Liver (tissue), 9 donors: Measurements from ENCODE around the gene IL1A. TPM values are rescaled to one million over a fixed set of nuclear protein-coding genes. Genes with fewer than 3 reads are reported as not detected.

ENCODE experiments used
- DNase-seq: peaks from one replicate; pipeline ENCODE4 v3.0.0-alpha.2; 2017; ENCODE audit warnings: low spot score
- H3K27ac ChIP-seq, 2 donors: one replicate each; pipeline ENCODE4 v1.7.0; 2013; ENCODE audit warnings: inconsistent platforms in 2 of 2, low read length in 2 of 2, control low read depth in 1 of 2, low read depth in 1 of 2, mild to moderate bottlenecking in 1 of 2
- H3K27me3 ChIP-seq, 4 donors: one replicate each; pipeline versions ENCODE4 v1.6.1 to v1.7.0; 2013; ENCODE audit warnings: low read length in 3 of 4, inconsistent platforms in 1 of 4, mild to moderate bottlenecking in 1 of 4, moderate library complexity in 1 of 4; ENCODE audit not compliant: control insufficient read depth in 4 of 4, insufficient read depth in 4 of 4
- H3K36me3 ChIP-seq, 4 donors: one replicate each; pipeline versions ENCODE4 v1.6.1 to v1.7.0; 2013; ENCODE audit warnings: low read length in 3 of 4, mild to moderate bottlenecking in 3 of 4, low read depth in 1 of 4, moderate library complexity in 1 of 4; ENCODE audit not compliant: control insufficient read depth in 4 of 4, insufficient read depth in 3 of 4
- H3K4me1 ChIP-seq, 4 donors: one replicate each; pipeline versions ENCODE4 v1.6.1 to v1.7.0; 2013; ENCODE audit warnings: low read length in 3 of 4, mild to moderate bottlenecking in 3 of 4, moderate library complexity in 1 of 4; ENCODE audit not compliant: control insufficient read depth in 4 of 4, insufficient read depth in 4 of 4
- H3K4me3 ChIP-seq, 3 donors: one replicate each; pipeline versions ENCODE4 v1.6.1 to v1.7.0; 2013; ENCODE audit warnings: low read length in 3 of 3, control low read depth in 1 of 3, low read depth in 1 of 3, mild to moderate bottlenecking in 1 of 3
- H3K9ac ChIP-seq, 2 donors: one replicate each; pipeline ENCODE4 v1.7.0; 2013; ENCODE audit warnings: low read length in 2 of 2, mild to moderate bottlenecking in 2 of 2, moderate library complexity in 2 of 2, control low read depth in 1 of 2, low read depth in 1 of 2
- H3K9me3 ChIP-seq, 4 donors: one replicate each; pipeline versions ENCODE4 v1.6.1 to v1.7.0; 2013; ENCODE audit warnings: low read length in 3 of 4; ENCODE audit not compliant: control insufficient read depth in 4 of 4
- ATF3 ChIP-seq: IDR thresholded peaks from 2 replicates; pipeline ENCODE4 v1.6.1; 2016; ENCODE audit warnings: antibody characterized with exemption
- CTCF ChIP-seq: fragments of 150-350 bp; IDR thresholded peaks from 2 replicates; pipeline ENCODE4 v1.5.1; 2017; ENCODE audit warnings: improper control_type of control experiment, low read depth, low read length; ENCODE audit not compliant: missing input control
- EGR1 ChIP-seq, 2 donors: IDR thresholded peaks; 2 replicates each; pipeline ENCODE4 v1.6.1; 2016 to 2018; ENCODE audit warnings: antibody characterized with exemption in 2 of 2, low read depth in 2 of 2
- FOXA1 ChIP-seq: IDR thresholded peaks from 2 replicates; pipeline ENCODE4 v1.6.1; 2016; ENCODE audit warnings: antibody characterized with exemption
- FOXA2 ChIP-seq: IDR thresholded peaks from 2 replicates; pipeline ENCODE4 v1.6.1; 2016; ENCODE audit warnings: antibody characterized with exemption
- GABPA ChIP-seq, 2 donors: IDR thresholded peaks in 1 of 2; conservative IDR thresholded peaks in 1 of 2; 2 replicates each; pipeline ENCODE4 v1.6.1; 2016; ENCODE audit warnings: antibody characterized with exemption in 2 of 2, mild to moderate bottlenecking in 1 of 2, moderate library complexity in 1 of 2
- HNF4A ChIP-seq, 2 donors: conservative IDR thresholded peaks; 2 replicates each; pipeline ENCODE4 v1.6.1; 2016; ENCODE audit warnings: antibody characterized with exemption in 2 of 2, mild to moderate bottlenecking in 2 of 2
- HNF4G ChIP-seq: IDR thresholded peaks from 2 replicates; pipeline ENCODE4 v1.6.1; 2016; ENCODE audit warnings: antibody characterized with exemption
- JUND ChIP-seq, 2 donors: IDR thresholded peaks; 2 replicates each; pipeline ENCODE4 v1.6.1; 2016; ENCODE audit warnings: antibody characterized with exemption in 2 of 2
- MAX ChIP-seq: IDR thresholded peaks from 2 replicates; pipeline ENCODE4 v1.6.1; 2016; ENCODE audit warnings: antibody characterized with exemption
- NR2F2 ChIP-seq: IDR thresholded peaks from 2 replicates; pipeline ENCODE4 v1.6.1; 2016; ENCODE audit warnings: antibody characterized with exemption
- RAD21 ChIP-seq, 2 donors: IDR thresholded peaks; 2 replicates each; pipeline ENCODE4 v1.6.1; 2016; ENCODE audit warnings: antibody characterized with exemption in 2 of 2, mild to moderate bottlenecking in 2 of 2
- REST ChIP-seq: IDR thresholded peaks from 2 replicates; pipeline ENCODE4 v1.6.1; 2016; ENCODE audit warnings: antibody characterized with exemption, mild to moderate bottlenecking
- RXRA ChIP-seq, 2 donors: IDR thresholded peaks; 2 replicates each; pipeline ENCODE4 v1.6.1; 2017 to 2018; ENCODE audit warnings: antibody characterized with exemption in 2 of 2, mild to moderate bottlenecking in 1 of 2
- SP1 ChIP-seq: IDR thresholded peaks from 2 replicates; pipeline ENCODE4 v1.6.1; 2018; ENCODE audit warnings: antibody characterized with exemption, mild to moderate bottlenecking
- TAF1 ChIP-seq: conservative IDR thresholded peaks from 2 replicates; pipeline ENCODE4 v1.6.1; 2016; ENCODE audit warnings: antibody characterized with exemption, mild to moderate bottlenecking
- YY1 ChIP-seq: IDR thresholded peaks from 2 replicates; pipeline ENCODE4 v1.6.1; 2016; ENCODE audit warnings: antibody characterized with exemption, mild to moderate bottlenecking
- ZBTB33 ChIP-seq: IDR thresholded peaks from 2 replicates; pipeline ENCODE4 v1.6.1; 2016; ENCODE audit warnings: antibody characterized with exemption
- WGBS: extraction: QIAGEN DNeasy Blood & Tissue Kit; methylation state at CpG from one replicate; pipeline ENCODE4 v1.1.7; 2013; 5-methylcytosine and 5-hydroxymethylcytosine counted together
- polyA plus RNA-seq, 2 donors: library from polyadenylated mRNA; stranded (reverse) in 1 of 2; unstranded in 1 of 2; fragments of 200-250 nt in 1 of 2; fragments of >200 nt in 1 of 2; fragmentation: Nextera tagmentation in 1 of 2; extraction: Ambion mirVana in 1 of 2; gene quantifications; one replicate each; pipeline versions ENCODE4 v1.2.1 to v1.2.3, GENCODE V29; 2013 to 2015
- total RNA-seq, 2 donors: library from RNA; depleted of rRNA; stranded (reverse); fragments of >200 nt; gene quantifications; one replicate each; pipeline ENCODE4 v1.2.3, GENCODE V29; 2014
- donor health status: healthy.
- donor health status: healthy.
- donor health status: healthy.
- donor health status: healthy.
- donor health status: healthy.

Gene IL1A
- total and polyA plus RNA-seq, 4 donors = 0.05 TPM; not detected in 3

- TF ChIP-seq REST = no peak
- TF ChIP-seq TAF1 = no peak
- TF ChIP-seq YY1 = no peak
- no peak for TF ChIP-seq RXRA (IDR thresholded peaks at IDR 0.05)
- no peak for TF ChIP-seq JUND (IDR thresholded peaks at IDR 0.05)
- no peak for TF ChIP-seq SP1
- TF ChIP-seq NR2F2 = no peak
Observed at GRCh38 chr2:112737542-112738232, 46.6 kb downstream of the IL1A start (continued).

- 72% methylated on average over 1 of the region's 1 CpG for WGBS
- H3K27ac ChIP-seq = no peak overlapping the region
- no peak for DNase-seq
Observed at GRCh38 chr2:112733871-112734270, 50.4 kb downstream of the IL1A start.

More at GRCh38 chr2:112733871-112734270, 50.4 kb downstream of the IL1A start:
- Histone ChIP-seq H3K9ac (no peak overlapping the region), H3K9me3 (no peaks in the 10 kb centered on the region), H3K36me3 (no peaks in the 10 kb centered on the region), H3K27me3 (no peaks in the 10 kb centered on the region), H3K4me1 (no peaks in the 10 kb centered on the region), H3K4me3 (no peak overlapping the region)
- no peak for TF ChIP-seq RAD21 (IDR thresholded peaks at IDR 0.05)
- no peak for TF ChIP-seq SP1
- TF ChIP-seq HNF4A (conservative IDR thresholded peaks at IDR 0.05) = no peak
- TF ChIP-seq TAF1 = no peak
- no peak for TF ChIP-seq RXRA (IDR thresholded peaks at IDR 0.05)
- no peak for TF ChIP-seq FOXA2
- no peak for TF ChIP-seq FOXA1
- TF ChIP-seq EGR1 (IDR thresholded peaks at IDR 0.05; ENCODE audit: low read depth in 2 of 2) = no peak
- no peak for TF ChIP-seq HNF4G
- TF ChIP-seq YY1 = no peak
- TF ChIP-seq NR2F2 = no peak
- no peak for TF ChIP-seq ZBTB33
- TF ChIP-seq REST = no peak
- no peak for TF ChIP-seq CTCF
- no peak for TF ChIP-seq JUND (IDR thresholded peaks at IDR 0.05)
- TF ChIP-seq GABPA (IDR thresholded peaks at IDR 0.05 in 1 of 2, conservative IDR thresholded peaks at IDR 0.05 in 1 of 2) = no peak
- no peak for TF ChIP-seq MAX
- TF ChIP-seq ATF3 = no peak
